Smooth muscle cell (in vitro differentiated cells): Measurements from ENCODE around the gene ABCC4. TPM values are rescaled to one million over a fixed set of nuclear protein-coding genes. Genes with fewer than 3 reads are reported as not detected.
"Not testable (repeated sequence)": the region's sequence is repeated elsewhere in the genome, so short reads cannot be mapped to it uniquely, and the experiment has no call there.

ENCODE experiments used
- DNase-seq: peaks from one replicate; lab custom pipeline; 2025; ENCODE audit not compliant: unreplicated experiment; lab: John Stamatoyannopoulos, UW
- H2AFZ ChIP-seq: fragments of 200-600 bp; sonication (generic); 2 replicates; pipeline ENCODE4 v1.6.0; 2016; ENCODE audit warnings: antibody characterized with exemption, low read depth, mild to moderate bottlenecking
- H3F3A ChIP-seq: fragments of 200-600 bp; sonication (generic); 2 replicates; pipeline ENCODE4 v1.6.0; 2017; ENCODE audit warnings: antibody characterized with exemption, low read depth
- H3K27ac ChIP-seq: fragments of 200-600 bp; sonication (generic); 2 replicates; pipeline ENCODE4 v1.5.1; 2016; ENCODE audit warnings: low read depth, mild to moderate bottlenecking
- H3K27me3 ChIP-seq: fragments of 200-600 bp; sonication (generic); 2 replicates; pipeline ENCODE4 v1.6.1; 2016; ENCODE audit warnings: low read depth, mild to moderate bottlenecking
- H3K36me3 ChIP-seq: fragments of 200-600 bp; sonication (generic); 2 replicates; pipeline ENCODE4 v1.5.1; 2016; ENCODE audit warnings: low read depth
- H3K4me1 ChIP-seq: fragments of 200-600 bp; sonication (generic); 2 replicates; pipeline ENCODE4 v1.5.1; 2016; ENCODE audit warnings: low read depth
- H3K4me2 ChIP-seq: fragments of 200-600 bp; sonication (generic); 2 replicates; pipeline ENCODE4 v1.6.0; 2016; ENCODE audit warnings: mild to moderate bottlenecking
- H3K4me3 ChIP-seq: fragments of 200-600 bp; sonication (generic); 2 replicates; pipeline ENCODE4 v1.5.1; 2016; ENCODE audit warnings: mild to moderate bottlenecking
- H3K79me2 ChIP-seq: fragments of 200-600 bp; sonication (generic); 2 replicates; pipeline ENCODE4 v1.6.0; 2016; ENCODE audit warnings: low read depth, mild to moderate bottlenecking
- H3K9ac ChIP-seq: fragments of 200-600 bp; sonication (generic); 2 replicates; pipeline ENCODE4 v1.6.0; 2016; ENCODE audit warnings: low read depth
- H3K9me3 ChIP-seq: fragments of 200-600 bp; sonication (generic); replicated peaks from 2 replicates; pipeline ENCODE4 v1.5.1; 2016; ENCODE audit warnings: low read depth
- H4K20me1 ChIP-seq: fragments of 200-600 bp; sonication (generic); 2 replicates; pipeline ENCODE4 v1.6.0; 2016; ENCODE audit warnings: low read depth
- CTCF ChIP-seq: fragments of 200-600 bp; sonication (generic); IDR thresholded peaks from 2 replicates; pipeline ENCODE4 v1.5.1; 2017; ENCODE audit warnings: borderline replicate concordance, mild to moderate bottlenecking, antibody characterized with exemption; ENCODE audit not compliant: insufficient read depth, poor library complexity, severe bottlenecking
- WGBS: methylation state at CpG from one replicate; pipeline ENCODE4 v1.1.7; 2016; ENCODE audit warnings: low lambda C conversion rate; 5-methylcytosine and 5-hydroxymethylcytosine counted together
- polyA plus RNA-seq: library from polyadenylated mRNA; unstranded; fragments of >200 nt; fragmentation: Nextera tagmentation; extraction: Ambion mirVana; gene quantifications from 2 replicates; pipeline ENCODE4 v1.2.1, GENCODE V29; 2016
- total RNA-seq: library from RNA; depleted of rRNA; stranded (reverse); fragments of >200 nt; gene quantifications from 2 replicates; pipeline ENCODE4 v1.2.3, GENCODE V29; 2014

Gene ABCC4
- total and polyA plus RNA-seq, 2 experiments from 2014 or later: 11.9 to 37.7 TPM

- H3K4me3 ChIP-seq: no peak overlapping the region
- no peak overlapping the region for H3K4me2 ChIP-seq
- H3K36me3 ChIP-seq: no peaks in the 10 kb centered on the region
- H3K4me1 ChIP-seq: no peaks in the 10 kb centered on the region
- 72% methylated on average over 8 of the region's 8 CpGs for WGBS
- peaks cover 3% of the 10 kb centered on the region for H3F3A ChIP-seq
- no peaks in the 10 kb centered on the region for H4K20me1 ChIP-seq
- TF ChIP-seq CTCF: no peak
- no peaks in the 10 kb centered on the region for H3K9me3 ChIP-seq
- H2AFZ ChIP-seq: no peak overlapping the region
- no peaks in the 10 kb centered on the region for H3K27me3 ChIP-seq
- H3K27ac ChIP-seq: no peak overlapping the region
- no peak for DNase-seq
- H3K9ac ChIP-seq: no peak overlapping the region
- peaks cover 66% of the 10 kb centered on the region for H3K79me2 ChIP-seq
Observed at GRCh38 chr13:95295026-95295425, 6.2 kb downstream of the ABCC4 start.

- no peak overlapping the region for H3K4me2 ChIP-seq
- no peaks in the 10 kb centered on the region for H3K36me3 ChIP-seq
- H2AFZ ChIP-seq: no peak overlapping the region
- no peaks in the 10 kb centered on the region for H3K27me3 ChIP-seq
- no peak for TF ChIP-seq CTCF
- DNase-seq: no peak
- H3K4me3 ChIP-seq: no peak overlapping the region
- no peaks in the 10 kb centered on the region for H3F3A ChIP-seq
- H3K9ac ChIP-seq: no peak overlapping the region
- no peaks in the 10 kb centered on the region for H3K4me1 ChIP-seq
- no peaks in the 10 kb centered on the region for H3K9me3 ChIP-seq
- peaks cover 57% of the 10 kb centered on the region for H3K79me2 ChIP-seq
- no peaks in the 10 kb centered on the region for H4K20me1 ChIP-seq
- no peak overlapping the region for H3K27ac ChIP-seq
- 92% methylated on average over 9 of the region's 9 CpGs for WGBS
Observed at GRCh38 chr13:95292622-95293021, 8.6 kb downstream of the ABCC4 start.

- H3F3A ChIP-seq, H3K9ac ChIP-seq, H4K20me1 ChIP-seq, H3K4me1 ChIP-seq, H3K9me3 ChIP-seq, DNase-seq, H3K36me3 ChIP-seq, H2AFZ ChIP-seq, H3K27me3 ChIP-seq, H3K4me2 ChIP-seq, H3K27ac ChIP-seq, H3K4me3 ChIP-seq: not testable (repeated sequence)
- WGBS: 97% methylated on average over 4 of the region's 4 CpGs
- peaks cover 47% of the 10 kb centered on the region for H3K79me2 ChIP-seq
Observed at GRCh38 chr13:95289901-95290300, 11.3 kb downstream of the ABCC4 start.

GRCh38 chr13:95289020-95289444 lies 12.2 kb downstream of the ABCC4 start:
- Histone ChIP-seq H3K9ac (no peak overlapping the region), H3K79me2 (peaks cover 43% of the 10 kb centered on the region), H3K9me3 (no peaks in the 10 kb centered on the region), H3K4me2 (no peak overlapping the region), H4K20me1 (no peaks in the 10 kb centered on the region), H2AFZ (no peak overlapping the region), H3K4me3 (no peak overlapping the region), H3K27me3 (no peaks in the 10 kb centered on the region), H3F3A (no peaks in the 10 kb centered on the region), H3K36me3 (no peaks in the 10 kb centered on the region), H3K27ac (no peak overlapping the region), H3K4me1 (no peaks in the 10 kb centered on the region)
- no peak for DNase-seq
- no peak for TF ChIP-seq CTCF
- WGBS: 37% methylated on average over 4 of the region's 4 CpGs
